HG02884 (cell line): ENCODE measurements around the gene PARP11.

ENCODE experiments used
- ATAC-seq: cut with Tn5 transposase; IDR thresholded peaks from one replicate; pipeline ENCODE4 v1.9.1; 2021; ENCODE audit warnings: mild to moderate bottlenecking, moderate library complexity; ENCODE audit not compliant: unreplicated experiment

PARP11 gene

GRCh38 chr12:3775385-3776035, 97.7 kb downstream of the PARP11 start:
- ATAC-seq = no peak

DNA sequence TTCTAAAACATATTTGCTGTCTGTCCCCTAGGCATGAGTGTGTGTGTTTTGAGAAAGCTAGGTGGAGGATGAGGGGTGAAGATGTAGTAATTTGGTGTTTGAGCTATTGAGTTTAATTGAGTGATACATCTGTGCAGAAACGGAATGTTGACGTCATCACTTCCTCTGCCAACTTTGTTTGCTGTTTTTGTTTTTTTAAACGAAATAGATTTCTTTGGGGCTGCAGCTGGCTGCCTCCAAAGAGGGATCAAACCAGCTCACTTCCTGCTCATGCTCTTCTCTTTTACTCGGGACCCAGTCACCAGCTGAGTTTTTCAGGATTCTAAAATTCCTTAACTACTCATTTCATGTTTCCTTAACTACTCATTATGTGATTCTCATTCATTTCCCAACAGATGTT, 100.8 kb downstream of the PARP11 start:
- no peak for ATAC-seq

GRCh38 chr12:3771853-3772252, 101.3 kb downstream of the PARP11 start:
- ATAC-seq = no peak

DNA sequence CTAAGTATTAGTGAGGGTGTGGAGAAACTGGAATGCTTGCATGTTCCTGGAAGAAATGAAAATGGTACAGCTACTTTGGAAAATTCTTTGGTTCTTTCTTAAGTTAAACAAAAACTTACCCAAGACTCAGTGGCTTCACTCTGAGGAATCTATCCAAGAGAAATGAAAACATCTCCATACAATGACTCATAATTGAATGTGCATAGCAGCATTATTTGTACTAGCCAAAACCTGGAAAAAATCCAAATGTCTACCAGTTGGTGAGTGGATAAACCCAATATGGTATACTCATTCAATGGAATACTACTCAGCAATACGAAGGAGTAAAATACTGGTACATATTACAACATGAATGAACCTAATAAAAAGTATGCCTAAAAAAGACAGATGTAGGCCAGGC, 102.3 kb downstream of the PARP11 start:
- ATAC-seq = no peak

- ATAC-seq = no peak
Observed at GRCh38 chr12:3768911-3769447, 104.2 kb downstream of the PARP11 start.

- no peak for ATAC-seq
Observed at GRCh38 chr12:3761116-3761735, 112.0 kb downstream of the PARP11 start.

DNA sequence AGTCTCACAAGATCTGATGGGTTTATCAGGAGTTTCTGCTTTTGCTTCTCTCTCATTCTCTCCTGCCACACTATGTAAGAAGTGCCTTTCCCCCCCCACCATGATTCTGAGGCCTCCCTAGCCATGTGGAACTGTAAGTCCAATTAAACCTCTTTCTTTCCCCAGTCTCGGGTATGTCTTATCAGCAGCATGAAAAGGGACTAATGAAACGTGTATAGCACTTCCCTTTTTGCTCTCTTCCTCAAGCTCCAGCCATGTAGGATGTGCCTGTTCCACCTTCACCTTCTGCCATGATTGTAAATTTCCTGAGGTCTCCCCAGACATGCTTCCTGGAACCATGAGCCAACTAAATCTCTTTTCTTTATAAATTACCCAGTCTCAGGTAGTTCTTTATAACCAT, 113.3 kb downstream of the PARP11 start:
- no peak for ATAC-seq
